Breast epithelium (tissue), 3 donors: ENCODE results near the gene DOCK11.

ENCODE experiments used
- CTCF ChIP-seq, 3 donors: fragments of 450-650 bp; IDR thresholded peaks; one replicate each; pipeline ENCODE4 v1.5.1; 2016 to 2017; ENCODE audit warnings: antibody characterized with exemption in 3 of 3, mild to moderate bottlenecking in 3 of 3, moderate library complexity in 3 of 3
- POLR2AphosphoS5 ChIP-seq, 3 donors: sonication (generic); formaldehyde crosslinking; IDR thresholded peaks; one replicate each; pipeline ENCODE4 v1.6.1; 2017; ENCODE audit warnings: antibody characterized with exemption in 3 of 3

- no peak for TF ChIP-seq CTCF (IDR thresholded peaks at IDR 0.05)
- TF ChIP-seq POLR2AphosphoS5 (IDR thresholded peaks at IDR 0.05), result no peak
These were observed 203.0 kb downstream of the DOCK11 start for GRCh38 chrX:118698516-118699170.
